Natural killer cell (primary cell): ENCODE measurements around the gene CTNNA2. TPM values are rescaled to one million over a fixed set of nuclear protein-coding genes. Genes with fewer than 3 reads are reported as not detected.

Experiments
- ATAC-seq, 3 donors: fragments of 150-1000 bp in 2 of 3; fragments of 200-7000 bp in 1 of 3; cut with Tn5 transposase; 1 replicate in 1 of 3; 2 replicates in 2 of 3; pipeline ENCODE4 v1.10.0; 2021; ENCODE audit warnings: mild to moderate bottlenecking in 2 of 3, moderate library complexity in 2 of 3
- DNase-seq, 2 donors: peaks; one replicate each; pipeline versions ENCODE4 v3.0.0 to v3.0.0-alpha.2; 2013 to 2021; ENCODE audit warnings: mixed read lengths in 1 of 2
- H3K27ac ChIP-seq: one replicate; pipeline ENCODE4 v1.5.1; 2013; ENCODE audit warnings: mild to moderate bottlenecking, low read length
- H3K27me3 ChIP-seq: one replicate; pipeline ENCODE4 v1.6.1; 2013; ENCODE audit warnings: low read length; ENCODE audit not compliant: control insufficient read depth, insufficient read depth
- H3K36me3 ChIP-seq: one replicate; pipeline ENCODE4 v1.6.1; 2013; ENCODE audit warnings: low read length; ENCODE audit not compliant: control insufficient read depth, insufficient read depth
- H3K4me1 ChIP-seq: one replicate; pipeline ENCODE4 v1.6.1; 2013; ENCODE audit warnings: low read length; ENCODE audit not compliant: control insufficient read depth, insufficient read depth
- H3K4me3 ChIP-seq: one replicate; pipeline ENCODE4 v1.5.1; 2013; ENCODE audit warnings: low read length
- H3K9me3 ChIP-seq: one replicate; pipeline ENCODE4 v1.6.1; 2013; ENCODE audit warnings: low read length; ENCODE audit not compliant: control insufficient read depth, insufficient read depth
- H3K27ac Mint-ChIP-seq, 2 donors: one replicate each; pipeline ENCODE4 v1.8.0; 2022; ENCODE audit warnings: mild to moderate bottlenecking in 2 of 2, mixed read lengths in 2 of 2, moderate library complexity in 1 of 2
- H3K27me3 Mint-ChIP-seq, 2 donors: one replicate each; pipeline ENCODE4 v1.8.0; 2022; ENCODE audit warnings: low read depth in 2 of 2, mixed read lengths in 2 of 2
- H3K36me3 Mint-ChIP-seq: one replicate; pipeline ENCODE4 v1.8.0; 2022; ENCODE audit warnings: mixed read lengths
- H3K4me1 Mint-ChIP-seq, 2 donors: one replicate each; pipeline ENCODE4 v1.8.0; 2022; ENCODE audit warnings: mixed read lengths in 2 of 2
- H3K4me3 Mint-ChIP-seq: one replicate; pipeline ENCODE4 v1.8.0; 2022; ENCODE audit warnings: mild to moderate bottlenecking, moderate library complexity, mixed read lengths
- H3K9me3 Mint-ChIP-seq, 2 donors: one replicate each; pipeline ENCODE4 v1.8.0; 2022; ENCODE audit warnings: mixed read lengths in 2 of 2
- CTCF ChIP-seq: fragments of 200-600 bp; IDR thresholded peaks from one replicate; pipeline ENCODE4 v1.8.0; 2022; ENCODE audit warnings: antibody characterized with exemption
- WGBS: methylation state at CpG from one replicate; pipeline ENCODE4 v1.1.7; 2013; ENCODE audit warnings: missing lambda C conversion rate; ENCODE audit not compliant: insufficient coverage; 5-methylcytosine and 5-hydroxymethylcytosine counted together
- intact Hi-C: fragments of 100-400 bp; cut with micrococcal nuclease; formaldehyde crosslinking; loops from one replicate; pipeline ENCODE4 v1.14.2; 2022
- total RNA-seq, 4 donors: library from RNA; stranded (reverse); fragments of 120-200 nt in 1 of 4; gene quantifications; one replicate each; pipeline versions ENCODE4 v1.2.3 to v1.2.4, GENCODE V29; 2013 to 2022

CTNNA2 gene
- total RNA-seq, 3 donors from 2014 or later (not counting 1 experiment from before 2014, with no cell fraction given): not detected

GRCh38 chr2:80324525-80324924, 811.7 kb downstream of the CTNNA2 start:
- ATAC-seq (no peak), DNase-seq (no peak)
- H3K4me1 ChIP-seq: no peaks in the 10 kb centered on the region
- H3K9me3 ChIP-seq: no peaks in the 10 kb centered on the region
- no peaks in the 10 kb centered on the region for H3K4me1 Mint-ChIP-seq
- peaks cover 2 to 6% of the 10 kb centered on the region in 2 donors for H3K27me3 Mint-ChIP-seq
- H3K27ac Mint-ChIP-seq: no peak overlapping the region
- peaks cover 0 to 3% of the 10 kb centered on the region in 2 donors for H3K9me3 Mint-ChIP-seq
- H3K27me3 ChIP-seq: peaks cover 3% of the 10 kb centered on the region
- no peaks in the 10 kb centered on the region for H3K36me3 ChIP-seq
- H3K36me3 Mint-ChIP-seq: no peaks in the 10 kb centered on the region
- no peak overlapping the region for H3K4me3 ChIP-seq
- intact Hi-C loops: no loop called here
- H3K27ac ChIP-seq: no peak overlapping the region
- no peak for TF ChIP-seq CTCF
- WGBS: 84% methylated on average over 3 of the region's 3 CpGs
- no peak overlapping the region for H3K4me3 Mint-ChIP-seq

DNA sequence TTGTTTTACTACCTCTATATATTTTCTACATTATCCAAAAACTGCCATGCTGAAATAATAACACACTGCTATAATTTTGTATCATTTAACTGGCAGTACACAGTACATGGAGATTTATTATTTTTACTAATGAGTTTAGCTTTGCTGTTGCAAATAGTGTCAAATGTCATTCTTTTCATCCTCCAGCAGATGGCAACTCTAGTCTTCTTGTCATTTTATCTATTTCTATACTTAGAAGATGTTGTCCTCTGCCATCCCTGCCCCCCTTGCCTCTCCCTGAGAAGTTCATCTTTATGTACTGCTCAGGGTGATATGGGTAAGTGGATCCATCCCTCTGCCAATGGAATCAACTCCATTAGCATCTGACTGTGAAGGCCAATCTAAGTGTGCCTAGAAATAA, 813.4 kb downstream of the CTNNA2 start:
- Histone ChIP-seq H3K36me3 (no peaks in the 10 kb centered on the region), H3K27ac (no peak overlapping the region), H3K27me3 (peaks cover 3% of the 10 kb centered on the region), H3K4me3 (no peak overlapping the region), H3K9me3 (no peaks in the 10 kb centered on the region), H3K4me1 (no peaks in the 10 kb centered on the region)
- intact Hi-C loops: no loop called here
- peaks cover 2% of the 10 kb centered on the region in 2 donors for H3K27me3 Mint-ChIP-seq
- TF ChIP-seq CTCF: no peak
- no peak overlapping the region for H3K27ac Mint-ChIP-seq
- H3K4me1 Mint-ChIP-seq: no peaks in the 10 kb centered on the region
- ATAC-seq (no peak), DNase-seq (no peak)
- H3K36me3 Mint-ChIP-seq: no peaks in the 10 kb centered on the region
- no peak overlapping the region for H3K4me3 Mint-ChIP-seq
- H3K9me3 Mint-ChIP-seq: peaks cover 0 to 5% of the 10 kb centered on the region in 2 donors

DNA sequence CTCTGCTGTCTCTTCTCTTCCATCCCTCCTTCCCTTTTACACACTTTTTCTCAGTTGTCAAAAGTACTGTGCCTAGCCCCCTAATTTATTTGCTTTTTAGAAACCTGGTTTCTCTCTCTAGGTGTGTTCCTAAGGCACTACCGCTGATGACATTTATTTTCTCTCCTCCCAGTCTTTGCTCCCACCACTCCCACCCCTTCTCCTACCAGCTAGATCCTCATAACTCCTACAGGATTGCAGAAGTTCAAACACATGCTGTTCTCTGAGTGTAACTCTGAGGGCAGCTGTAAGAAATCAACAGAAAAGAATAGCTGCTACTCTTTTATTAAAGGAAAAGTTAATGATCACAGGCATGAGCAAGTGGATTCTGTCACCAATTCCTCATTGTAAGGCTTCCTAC, 814.0 kb downstream of the CTNNA2 start:
- intact Hi-C loops: no loop called here
- Histone ChIP-seq H3K4me1 (no peaks in the 10 kb centered on the region), H3K27me3 (peaks cover 3% of the 10 kb centered on the region), H3K4me3 (no peak overlapping the region), H3K27ac (no peak overlapping the region), H3K9me3 (no peaks in the 10 kb centered on the region), H3K36me3 (no peaks in the 10 kb centered on the region)
- Mint-ChIP-seq H3K36me3 (no peaks in the 10 kb centered on the region), H3K27me3 (peaks cover 0 to 2% of the 10 kb centered on the region in 2 donors), H3K4me3 (no peak overlapping the region), H3K27ac (no peak overlapping the region), H3K4me1 (no peaks in the 10 kb centered on the region), H3K9me3 (peaks cover 0 to 4% of the 10 kb centered on the region in 2 donors)
- DNase-seq (no peak), ATAC-seq (no peak)
- WGBS: 81% methylated on average over 1 of the region's 1 CpG
- no peak for TF ChIP-seq CTCF

- H3K27ac ChIP-seq: no peak overlapping the region
- peaks cover 3 to 5% of the 10 kb centered on the region in 2 donors for H3K9me3 Mint-ChIP-seq
- H3K4me1 Mint-ChIP-seq: no peaks in the 10 kb centered on the region
- DNase-seq (no peak), ATAC-seq (no peak)
- no peaks in the 10 kb centered on the region for H3K36me3 Mint-ChIP-seq
- intact Hi-C loops: no loop called here
- WGBS: 3% methylated on average over 1 of the region's 1 CpG
- no peaks in the 10 kb centered on the region for H3K4me1 ChIP-seq
- no peaks in the 10 kb centered on the region for H3K27me3 ChIP-seq
- no peak overlapping the region for H3K4me3 ChIP-seq
- H3K9me3 ChIP-seq: no peaks in the 10 kb centered on the region
- H3K27me3 Mint-ChIP-seq: no peaks in the 10 kb centered on the region
- H3K4me3 Mint-ChIP-seq: no peak overlapping the region
- no peak overlapping the region for H3K27ac Mint-ChIP-seq
- H3K36me3 ChIP-seq: no peaks in the 10 kb centered on the region
- TF ChIP-seq CTCF: no peak
These were observed 815.3 kb downstream of the CTNNA2 start for GRCh38 chr2:80328159-80328571.
